ENCODE data around the gene SMC5. TPM values are rescaled to one million over a fixed set of nuclear protein-coding genes. Genes with fewer than 3 reads are reported as not detected.

Gene SMC5
- total RNA-seq, 1 experiment from 2014 or later = 41.9 TPM

DNA sequence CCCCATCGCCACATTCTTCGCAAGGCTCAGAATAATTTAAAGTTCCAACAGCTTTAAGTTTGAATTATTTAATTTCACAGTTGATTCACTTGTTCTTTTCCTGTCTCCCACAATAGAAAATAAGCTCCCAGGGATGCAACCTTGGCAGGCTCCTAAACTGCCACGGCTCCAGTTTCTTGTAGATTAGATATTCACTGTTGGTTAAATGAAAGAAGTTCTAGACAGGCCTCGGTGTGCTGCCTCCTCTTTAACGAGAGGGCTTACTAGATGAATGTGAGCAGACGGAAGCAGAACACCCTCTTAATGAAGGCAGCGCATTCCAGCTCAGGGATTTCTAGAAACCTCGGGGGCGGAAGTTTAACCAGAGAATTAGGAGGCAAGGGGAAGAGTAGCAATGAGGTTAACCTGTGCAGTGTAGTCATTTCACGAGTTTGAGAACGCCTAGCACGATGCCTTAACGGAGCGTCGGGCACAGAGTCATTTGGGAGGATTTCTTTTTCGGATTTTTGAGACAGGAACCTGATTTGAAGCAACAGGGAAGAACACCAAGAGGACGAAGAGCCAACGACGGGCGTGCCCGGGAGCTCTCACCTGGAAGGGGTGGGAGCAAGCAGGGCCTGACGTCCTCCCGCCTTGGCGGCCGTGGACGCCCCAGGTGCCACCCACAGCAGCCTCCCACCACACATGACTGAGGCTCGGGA, 637 bp upstream of the SMC5 start:
- H3K4me1 ChIP-seq (replicated peaks; ENCODE audit: insufficient read depth) = peaks cover 66% of the 10 kb centered on the region
- ChIA-PET POLR2A (ENCODE audit: unreplicated experiment) (interaction anchor here (0.5 to 0.8 kb wide), 8 partner anchors 130 to 1423 kb away, joined by 3 to 7 read pairs (median 4); no protein-coding TSS in a partner anchor), CTCF (no interaction called here)
- peak overlapping the region; percentile 83 for H3K4me2 ChIP-seq
- no peaks in the 10 kb centered on the region for H3K9me2 ChIP-seq (ENCODE audit: insufficient read depth)
- peak overlapping the region; percentile 89 for H3K27ac ChIP-seq
- no peaks in the 10 kb centered on the region for H3K9me3 ChIP-seq (ENCODE audit: insufficient read depth, low read depth)
- H3K36me3 ChIP-seq (ENCODE audit: low read depth) = 0 out of 2 replicates have a peak, but pooled peaks cover 3% of the 10 kb centered on the region
- peak overlapping the region; percentile 93 for H2AFZ ChIP-seq
- BruUV-seq (replicated peaks) = TSS peak; percentile 82
- peaks cover 37% of the 10 kb centered on the region for H3F3A ChIP-seq (ENCODE audit: insufficient read depth, low read depth)
- TF ChIP-seq EZH2 (IDR thresholded peaks at IDR 0.05; ENCODE audit: low read depth) = no peak
- TF ChIP-seq, protein P1, sequence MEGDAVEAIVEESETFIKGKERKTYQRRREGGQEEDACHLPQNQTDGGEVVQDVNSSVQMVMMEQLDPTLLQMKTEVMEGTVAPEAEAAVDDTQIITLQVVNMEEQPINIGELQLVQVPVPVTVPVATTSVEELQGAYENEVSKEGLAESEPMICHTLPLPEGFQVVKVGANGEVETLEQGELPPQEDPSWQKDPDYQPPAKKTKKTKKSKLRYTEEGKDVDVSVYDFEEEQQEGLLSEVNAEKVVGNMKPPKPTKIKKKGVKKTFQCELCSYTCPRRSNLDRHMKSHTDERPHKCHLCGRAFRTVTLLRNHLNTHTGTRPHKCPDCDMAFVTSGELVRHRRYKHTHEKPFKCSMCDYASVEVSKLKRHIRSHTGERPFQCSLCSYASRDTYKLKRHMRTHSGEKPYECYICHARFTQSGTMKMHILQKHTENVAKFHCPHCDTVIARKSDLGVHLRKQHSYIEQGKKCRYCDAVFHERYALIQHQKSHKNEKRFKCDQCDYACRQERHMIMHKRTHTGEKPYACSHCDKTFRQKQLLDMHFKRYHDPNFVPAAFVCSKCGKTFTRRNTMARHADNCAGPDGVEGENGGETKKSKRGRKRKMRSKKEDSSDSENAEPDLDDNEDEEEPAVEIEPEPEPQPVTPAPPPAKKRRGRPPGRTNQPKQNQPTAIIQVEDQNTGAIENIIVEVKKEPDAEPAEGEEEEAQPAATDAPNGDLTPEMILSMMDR (conservative IDR thresholded peaks at IDR 0.05) = no peak
- peak overlapping the region; percentile 75 for H3K4me3 ChIP-seq
- intact Hi-C loops (cut with micrococcal nuclease; ENCODE audit: unreplicated experiment) = loop anchor here (2.0 to 10.0 kb wide), 7 partner anchors 139 to 583 kb away; partner anchors contain the start of genes APBA1 and MAMDC2
- H3K27me3 ChIP-seq (ENCODE audit: insufficient read depth, low read depth) = no peaks in the 10 kb centered on the region
- peaks cover 52% of the 10 kb centered on the region for H3K79me2 ChIP-seq (ENCODE audit: low read depth)
- peaks cover 29% of the 10 kb centered on the region for H4K20me1 ChIP-seq (ENCODE audit: insufficient read depth)
- peak in 1 of 2 experiments; percentile 64 for DNase-seq

DNA sequence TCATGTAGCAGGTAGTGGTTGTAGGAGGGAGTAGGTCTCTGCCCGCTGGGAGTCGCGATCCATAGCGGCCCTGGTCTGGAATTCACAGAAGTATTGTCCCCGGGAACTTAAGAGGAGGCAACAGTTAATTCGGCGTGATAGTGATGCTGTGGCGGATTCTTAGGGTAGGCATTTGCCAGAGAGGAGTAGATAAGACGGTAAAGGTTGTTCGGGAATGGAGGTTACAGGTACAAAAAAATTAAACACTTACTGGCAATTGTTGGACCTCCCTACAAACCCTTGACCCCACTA, 679 bp downstream of the SMC5 start:
- Histone ChIP-seq H3K9me3 (ENCODE audit: insufficient read depth, low read depth) (no peaks in the 10 kb centered on the region), H3K4me2 (peak overlapping the region; percentile 83), H3K9me2 (ENCODE audit: insufficient read depth) (no peaks in the 10 kb centered on the region), H3K4me3 (peak overlapping the region; percentile 75), H3F3A (ENCODE audit: insufficient read depth, low read depth) (peaks cover 37% of the 10 kb centered on the region), H3K36me3 (ENCODE audit: low read depth) (peaks cover 13% of the 10 kb centered on the region), H3K79me2 (ENCODE audit: low read depth) (peaks cover 65% of the 10 kb centered on the region), H3K27me3 (ENCODE audit: insufficient read depth, low read depth) (no peaks in the 10 kb centered on the region), H4K20me1 (ENCODE audit: insufficient read depth) (peaks cover 40% of the 10 kb centered on the region), H2AFZ (peak overlapping the region; percentile 93), H3K4me1 (replicated peaks; ENCODE audit: insufficient read depth) (peaks cover 65% of the 10 kb centered on the region), H3K27ac (peak overlapping the region; percentile 89)
- no TSS peak for BruUV-seq (replicated peaks)
- no peak for DNase-seq
- ChIA-PET CTCF (no interaction called here), POLR2A (ENCODE audit: unreplicated experiment) (no interaction called here)
- TF ChIP-seq EZH2 (IDR thresholded peaks at IDR 0.05; ENCODE audit: low read depth) = no peak
- TF ChIP-seq, protein P1 (conservative IDR thresholded peaks at IDR 0.05) = no peak
- intact Hi-C loops (cut with micrococcal nuclease; ENCODE audit: unreplicated experiment) = loop anchor here (2.0 to 10.0 kb wide), 6 partner anchors 159 to 585 kb away; partner anchors contain the start of genes APBA1 and MAMDC2

DNA sequence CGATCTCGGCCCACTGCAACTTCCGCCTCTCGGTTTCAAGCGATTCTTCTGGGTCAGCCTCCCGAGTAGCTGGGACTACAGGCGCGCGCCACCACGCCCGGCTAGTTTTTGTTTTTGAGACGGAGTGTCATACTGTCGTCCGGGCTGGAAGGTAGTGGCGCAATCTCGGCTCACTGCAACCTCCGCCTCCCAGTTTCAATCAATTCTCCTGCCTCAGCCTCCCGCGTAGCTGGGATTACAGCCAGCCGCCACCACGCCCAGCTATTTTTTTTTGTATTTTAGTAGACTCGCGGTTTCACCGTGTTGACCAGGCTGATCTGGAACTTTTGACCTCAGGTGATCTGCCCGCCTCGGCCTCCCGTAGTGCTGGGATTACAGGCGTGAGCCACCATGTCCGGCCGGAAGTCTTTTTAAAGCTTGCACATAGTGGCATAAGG, 1.2 kb downstream of the SMC5 start:
- no TSS peak for BruUV-seq (replicated peaks)
- peaks cover 19% of the 10 kb centered on the region for H3K36me3 ChIP-seq (ENCODE audit: low read depth)
- H2AFZ ChIP-seq = no peak overlapping the region
- H3K9me3 ChIP-seq (ENCODE audit: insufficient read depth, low read depth) = no peaks in the 10 kb centered on the region
- DNase-seq = peak; percentile 17 to 41
- H3K27me3 ChIP-seq (ENCODE audit: insufficient read depth, low read depth) = no peaks in the 10 kb centered on the region
- ChIA-PET CTCF (interaction anchor here (0.7 kb wide), 1 partner anchor 205 kb away, joined by 6 read pairs; no protein-coding TSS in a partner anchor), POLR2A (ENCODE audit: unreplicated experiment) (interaction anchor here (0.6 kb wide), 1 partner anchor 313 kb away, joined by 6 read pairs; no protein-coding TSS in a partner anchor)
- H3K27ac ChIP-seq = peak overlapping the region; percentile 89
- peaks cover 59% of the 10 kb centered on the region for H3K4me1 ChIP-seq (replicated peaks; ENCODE audit: insufficient read depth)
- intact Hi-C loops (cut with micrococcal nuclease; ENCODE audit: unreplicated experiment) = no loop called here
- H3K4me2 ChIP-seq = peak overlapping the region; percentile 83
- peak overlapping the region; percentile 75 for H3K4me3 ChIP-seq
- no peak for TF ChIP-seq EZH2 (IDR thresholded peaks at IDR 0.05; ENCODE audit: low read depth)
- TF ChIP-seq, protein P1 (conservative IDR thresholded peaks at IDR 0.05) = no peak
- H3K79me2 ChIP-seq (ENCODE audit: low read depth) = peaks cover 71% of the 10 kb centered on the region
- H3F3A ChIP-seq (ENCODE audit: insufficient read depth, low read depth) = peaks cover 37% of the 10 kb centered on the region
- peaks cover 41% of the 10 kb centered on the region for H4K20me1 ChIP-seq (ENCODE audit: insufficient read depth)
- no peaks in the 10 kb centered on the region for H3K9me2 ChIP-seq (ENCODE audit: insufficient read depth)
